Stimulated activated CD4-positive, alpha-beta T cell treated with anti-CD3 and anti-CD28 coated beads, TNF-alpha, amount 100 ng/mL, for 24 hours (primary cell): Measurements from ENCODE around the gene HORMAD2.

Experiments
- DNase-seq, 3 experiments: peaks; one replicate each; pipeline ENCODE4 v3.0.0-alpha.2; 2020; ENCODE audit warnings: low read depth in 3 of 3

HORMAD2 gene

GRCh38 chr22:30167734-30168133 is 87.5 kb downstream of the HORMAD2 start:
- DNase-seq: no peak

GRCh38 chr22:30169002-30169401 is 88.7 kb downstream of the HORMAD2 start:
- no peak for DNase-seq

- DNase-seq: no peak
These were observed 89.9 kb downstream of the HORMAD2 start for GRCh38 chr22:30170129-30170528.

GRCh38 chr22:30171008-30171407 is 90.7 kb downstream of the HORMAD2 start:
- no peak for DNase-seq

- no peak for DNase-seq
These were observed 95.5 kb downstream of the HORMAD2 start for GRCh38 chr22:30175690-30176288.

GRCh38 chr22:30176431-30176830 is 96.2 kb downstream of the HORMAD2 start:
- DNase-seq: no peak

GRCh38 chr22:30178181-30179126 is 98.2 kb downstream of the HORMAD2 start:
- DNase-seq: peak in 2 of 3 experiments; percentile 28 to 64

GRCh38 chr22:30180616-30181015 is 100.4 kb downstream of the HORMAD2 start:
- no peak for DNase-seq

GRCh38 chr22:30181459-30182349 is 101.4 kb downstream of the HORMAD2 start:
- DNase-seq: no peak

GRCh38 chr22:30182350-30182745 is 102.1 kb downstream of the HORMAD2 start:
- DNase-seq: no peak

- DNase-seq: no peak
These were observed 102.6 kb downstream of the HORMAD2 start for GRCh38 chr22:30182815-30183214.

- no peak for DNase-seq
These were observed 103.0 kb downstream of the HORMAD2 start for GRCh38 chr22:30183271-30183670.

GRCh38 chr22:30183861-30184278 is 103.6 kb downstream of the HORMAD2 start:
- no peak for DNase-seq

- no peak for DNase-seq
These were observed 104.9 kb downstream of the HORMAD2 start for GRCh38 chr22:30185129-30185528.

- no peak for DNase-seq
These were observed 105.3 kb downstream of the HORMAD2 start for GRCh38 chr22:30185549-30185948.

- DNase-seq: no peak
These were observed 105.8 kb downstream of the HORMAD2 start for GRCh38 chr22:30186041-30186440.

GRCh38 chr22:30186510-30186909 is 106.2 kb downstream of the HORMAD2 start:
- DNase-seq: no peak

GRCh38 chr22:30187094-30187493 is 106.8 kb downstream of the HORMAD2 start:
- DNase-seq: no peak

- DNase-seq: no peak
These were observed 107.5 kb downstream of the HORMAD2 start for GRCh38 chr22:30187529-30188407.

GRCh38 chr22:30188911-30189310 is 108.6 kb downstream of the HORMAD2 start:
- no peak for DNase-seq

GRCh38 chr22:30190574-30190973 is 110.3 kb downstream of the HORMAD2 start:
- DNase-seq: no peak
